Endodermal cell (in vitro differentiated cells): ENCODE measurements around the gene PDGFRB. TPM values are rescaled to one million over a fixed set of nuclear protein-coding genes. Genes with fewer than 3 reads are reported as not detected.

Source experiments
- DNase-seq: peaks from one replicate; pipeline ENCODE4 v3.0.0-alpha.2; 2017
- H3K27ac ChIP-seq: 2 replicates; pipeline ENCODE4 v1.5.1; 2013; ENCODE audit warnings: mild to moderate bottlenecking, low read depth, low read length, moderate library complexity
- H3K27me3 ChIP-seq: 2 replicates; pipeline ENCODE4 v1.6.1; 2013; ENCODE audit warnings: mild to moderate bottlenecking, low read length, moderate library complexity; ENCODE audit not compliant: insufficient read depth, control insufficient read depth, poor library complexity, severe bottlenecking
- H3K36me3 ChIP-seq: 2 replicates; pipeline ENCODE4 v1.7.0; 2013; ENCODE audit warnings: mild to moderate bottlenecking, low read length, moderate library complexity; ENCODE audit not compliant: control insufficient read depth, insufficient read depth
- H3K4me1 ChIP-seq: one replicate; pipeline ENCODE4 v1.7.0; 2013; ENCODE audit warnings: low read length; ENCODE audit not compliant: control insufficient read depth, insufficient read depth
- H3K4me3 ChIP-seq: 2 replicates; pipeline ENCODE4 v1.5.1; 2013; ENCODE audit warnings: mild to moderate bottlenecking, low read length, moderate library complexity
- H3K9ac ChIP-seq: 2 replicates; pipeline ENCODE4 v1.6.1; 2013; ENCODE audit warnings: mild to moderate bottlenecking, low read length, moderate library complexity; ENCODE audit not compliant: poor library complexity, severe bottlenecking; ENCODE audit errors: extremely low read depth
- H3K9me3 ChIP-seq: 2 replicates; pipeline ENCODE4 v1.6.1; 2013; ENCODE audit warnings: mild to moderate bottlenecking, low read length, moderate library complexity; ENCODE audit not compliant: control insufficient read depth
- H3K27ac Mint-ChIP-seq: 2 replicates; pipeline ENCODE4 v1.8.0; 2020; ENCODE audit warnings: mixed read lengths
- H3K27me3 Mint-ChIP-seq: 2 replicates; pipeline ENCODE4 v1.8.0; 2021; ENCODE audit warnings: mild to moderate bottlenecking, mixed read lengths; ENCODE audit not compliant: insufficient read depth
- H3K36me3 Mint-ChIP-seq: 2 replicates; pipeline ENCODE4 v1.8.0; 2020; ENCODE audit warnings: low read depth, mixed read lengths
- H3K4me1 Mint-ChIP-seq: 2 replicates; pipeline ENCODE4 v1.8.0; 2020; ENCODE audit warnings: mixed read lengths
- H3K4me3 Mint-ChIP-seq: 2 replicates; pipeline ENCODE4 v1.8.0; 2020; ENCODE audit warnings: mild to moderate bottlenecking, moderate library complexity, mixed read lengths
- H3K9me3 Mint-ChIP-seq: 2 replicates; pipeline ENCODE4 v1.8.0; 2020; ENCODE audit warnings: mild to moderate bottlenecking, mixed read lengths
- WGBS, 2 experiments: methylation state at CpG; one replicate each; pipeline versions ENCODE4 v1.1.5 to v1.1.7; 2013; ENCODE audit warnings: missing lambda C conversion rate in 2 of 2, mixed read lengths in 1 of 2; ENCODE audit not compliant: insufficient coverage in 1 of 2, insufficient read length in 1 of 2; 5-methylcytosine and 5-hydroxymethylcytosine counted together
- total RNA-seq, 2 donors: library from RNA; stranded (reverse); fragmentation: NEBNext Ultra II Directional in 1 of 2; extraction: Animal tissue kit (Norgen Biotek cat#: 25700) in 1 of 2; gene quantifications; 2 replicates in 1 of 2; 3 replicates in 1 of 2; pipeline ENCODE4 v1.2.1, GENCODE V29; 2021
- TF ChIP-seq, protein P1 (sequence below): fragments of 200-600 bp; sonication (generic); conservative IDR thresholded peaks from 2 replicates; pipeline ENCODE4 v1.5.0; 2021; ENCODE audit warnings: antibody characterized with exemption, mild to moderate bottlenecking

PDGFRB gene
- total RNA-seq, 2 donors from 2014 or later: 4.1 to 6.5 TPM

DNA sequence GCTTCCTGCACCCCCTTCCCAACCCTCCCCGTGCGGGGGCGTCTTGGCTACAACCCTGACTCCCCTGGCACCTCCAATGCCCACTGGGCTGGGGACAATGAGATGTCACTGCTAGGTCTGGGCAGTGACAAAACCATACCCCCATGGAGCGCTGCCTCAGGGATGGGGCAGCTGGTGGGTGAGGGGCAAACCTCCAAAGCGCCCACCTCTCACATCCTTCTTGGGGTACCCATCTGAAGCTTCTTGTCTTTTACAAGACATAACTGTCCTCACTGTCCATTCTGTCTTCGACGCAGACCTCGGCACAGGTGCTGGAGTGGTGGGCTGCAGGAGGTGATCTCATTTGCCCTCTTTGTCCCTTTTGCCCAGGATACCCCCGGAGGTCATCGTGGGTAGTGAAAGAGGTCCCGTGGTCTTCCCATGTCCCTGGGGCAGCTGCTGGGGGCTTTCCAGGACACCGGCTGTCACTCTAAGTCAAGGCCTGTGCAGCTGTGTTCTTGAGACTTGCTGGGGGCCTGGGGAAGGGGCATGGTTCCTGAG is 41.5 kb downstream of the PDGFRB start:
- Histone ChIP-seq H3K9ac (no peak overlapping the region), H3K27ac (no peak overlapping the region), H3K4me1 (peaks cover 9% of the 10 kb centered on the region), H3K27me3 (no peaks in the 10 kb centered on the region), H3K36me3 (no peaks in the 10 kb centered on the region), H3K9me3 (no peaks in the 10 kb centered on the region), H3K4me3 (no peak overlapping the region)
- Mint-ChIP-seq H3K27me3 (no peaks in the 10 kb centered on the region), H3K27ac (no peak overlapping the region), H3K4me1 (peaks cover 26% of the 10 kb centered on the region), H3K4me3 (no peak overlapping the region), H3K9me3 (no peaks in the 10 kb centered on the region), H3K36me3 (no peaks in the 10 kb centered on the region)
- TF ChIP-seq, protein P1, sequence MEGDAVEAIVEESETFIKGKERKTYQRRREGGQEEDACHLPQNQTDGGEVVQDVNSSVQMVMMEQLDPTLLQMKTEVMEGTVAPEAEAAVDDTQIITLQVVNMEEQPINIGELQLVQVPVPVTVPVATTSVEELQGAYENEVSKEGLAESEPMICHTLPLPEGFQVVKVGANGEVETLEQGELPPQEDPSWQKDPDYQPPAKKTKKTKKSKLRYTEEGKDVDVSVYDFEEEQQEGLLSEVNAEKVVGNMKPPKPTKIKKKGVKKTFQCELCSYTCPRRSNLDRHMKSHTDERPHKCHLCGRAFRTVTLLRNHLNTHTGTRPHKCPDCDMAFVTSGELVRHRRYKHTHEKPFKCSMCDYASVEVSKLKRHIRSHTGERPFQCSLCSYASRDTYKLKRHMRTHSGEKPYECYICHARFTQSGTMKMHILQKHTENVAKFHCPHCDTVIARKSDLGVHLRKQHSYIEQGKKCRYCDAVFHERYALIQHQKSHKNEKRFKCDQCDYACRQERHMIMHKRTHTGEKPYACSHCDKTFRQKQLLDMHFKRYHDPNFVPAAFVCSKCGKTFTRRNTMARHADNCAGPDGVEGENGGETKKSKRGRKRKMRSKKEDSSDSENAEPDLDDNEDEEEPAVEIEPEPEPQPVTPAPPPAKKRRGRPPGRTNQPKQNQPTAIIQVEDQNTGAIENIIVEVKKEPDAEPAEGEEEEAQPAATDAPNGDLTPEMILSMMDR: peak; percentile 60
- DNase-seq: peak; percentile 68
- 90 to 96% methylated on average over 8 to 12 of the region's 12 CpGs for WGBS, 2 experiments

DNA sequence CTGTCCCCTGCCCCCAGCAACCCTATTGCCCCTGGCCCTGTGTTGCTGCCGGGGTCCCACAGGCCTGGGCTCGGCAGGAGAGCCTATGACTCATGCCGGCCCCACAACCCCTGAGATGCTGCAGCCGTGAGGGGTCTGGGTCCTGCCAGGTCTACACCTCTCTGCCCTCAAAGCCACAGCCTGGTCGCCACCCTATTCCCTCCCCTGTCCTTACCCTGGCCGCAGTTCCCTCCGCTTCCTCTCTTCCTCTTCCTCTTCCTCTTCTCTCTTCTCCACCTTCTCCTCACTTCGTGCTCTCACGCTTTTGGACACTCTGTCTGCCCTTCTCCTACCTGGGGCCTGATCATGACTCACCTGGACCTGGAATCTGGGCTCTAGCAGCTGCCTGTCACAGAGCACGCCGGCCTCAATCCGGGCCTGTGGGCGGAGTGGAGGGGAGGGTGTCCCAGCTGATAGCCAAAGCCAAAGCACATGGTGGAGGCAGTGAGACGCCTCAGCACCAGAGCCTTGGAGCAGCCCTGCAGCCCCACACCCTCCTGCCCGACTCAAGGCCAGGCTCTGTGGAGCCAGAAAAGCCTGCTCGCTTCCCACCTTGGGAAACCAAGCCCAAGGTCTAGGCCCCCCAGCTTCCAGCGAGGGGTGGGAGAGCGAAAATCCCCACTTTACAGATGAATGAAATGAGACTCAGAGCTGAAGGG is 42.4 kb downstream of the PDGFRB start:
- Histone ChIP-seq H3K27ac (no peak overlapping the region), H3K9me3 (no peaks in the 10 kb centered on the region), H3K4me3 (no peak overlapping the region), H3K27me3 (no peaks in the 10 kb centered on the region), H3K36me3 (no peaks in the 10 kb centered on the region), H3K4me1 (peaks cover 9% of the 10 kb centered on the region), H3K9ac (no peak overlapping the region)
- Mint-ChIP-seq H3K4me1 (peaks cover 25% of the 10 kb centered on the region), H3K4me3 (no peak overlapping the region), H3K27me3 (no peaks in the 10 kb centered on the region), H3K36me3 (no peaks in the 10 kb centered on the region), H3K9me3 (no peaks in the 10 kb centered on the region), H3K27ac (no peak overlapping the region)
- peak; percentile 90 for DNase-seq
- 80 to 86% methylated on average over 11 to 18 of the region's 18 CpGs for WGBS, 2 experiments
- TF ChIP-seq, protein P1: no peak

DNA sequence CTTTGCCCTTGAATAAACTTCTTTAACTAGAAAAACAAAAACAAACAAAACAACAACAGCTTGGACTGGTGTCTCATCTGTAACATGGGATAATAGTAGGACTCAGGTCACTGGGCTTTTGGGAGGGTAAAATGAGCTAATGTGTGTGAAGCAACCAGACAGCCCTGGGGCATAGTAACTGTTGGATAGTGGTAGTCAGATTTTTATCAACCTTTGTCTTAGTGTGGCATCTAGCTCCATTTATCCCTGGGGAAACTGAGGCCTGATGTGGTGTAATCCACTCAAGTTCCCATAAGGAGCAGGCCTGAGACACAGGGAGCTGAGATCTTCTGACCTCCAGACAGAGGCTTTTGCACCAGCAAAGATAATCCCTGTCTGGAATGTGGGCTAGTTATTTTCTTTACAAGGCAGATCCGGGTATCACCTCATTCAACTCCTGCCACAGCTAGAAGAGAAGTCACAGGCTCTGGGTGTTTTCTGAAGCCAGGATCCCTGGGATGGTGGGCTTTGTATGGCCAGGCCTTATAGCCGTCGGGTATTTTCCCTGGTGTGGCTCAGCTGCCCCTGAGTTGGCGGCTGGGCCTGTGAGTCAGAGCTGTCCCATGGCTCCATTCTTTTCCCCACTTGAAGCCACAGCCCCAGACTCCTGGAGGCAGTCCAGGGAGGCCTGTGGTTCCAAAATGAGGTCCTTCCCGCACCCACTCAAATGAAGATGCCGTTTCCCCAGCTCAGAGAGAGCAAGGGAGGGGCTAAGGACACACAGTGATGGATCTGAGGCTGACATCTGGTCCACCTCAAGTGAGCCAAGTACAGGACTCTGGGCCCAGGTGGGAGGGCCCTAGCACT is 43.2 kb downstream of the PDGFRB start:
- WGBS, 2 experiments: 90% methylated on average over 5 to 6 of the region's 6 CpGs
- H3K9me3 ChIP-seq: no peaks in the 10 kb centered on the region
- Mint-ChIP-seq H3K9me3 (no peaks in the 10 kb centered on the region), H3K27me3 (no peaks in the 10 kb centered on the region), H3K27ac (peak overlapping the region; percentile 20), H3K4me1 (peaks cover 19% of the 10 kb centered on the region), H3K4me3 (no peak overlapping the region), H3K36me3 (no peaks in the 10 kb centered on the region)
- no peak overlapping the region for H3K27ac ChIP-seq
- H3K27me3 ChIP-seq: no peaks in the 10 kb centered on the region
- H3K9ac ChIP-seq: no peak overlapping the region
- TF ChIP-seq, protein P1: no peak
- H3K4me3 ChIP-seq: no peak overlapping the region
- H3K4me1 ChIP-seq: peaks cover 6% of the 10 kb centered on the region
- H3K36me3 ChIP-seq: no peaks in the 10 kb centered on the region
- DNase-seq: peak; percentile 63
